HL-60 (cell line): ENCODE results near the gene TMEM132D.

Experiments used
- GABPA ChIP-seq: IDR thresholded peaks from 2 replicates; pipeline ENCODE4 v1.6.1; 2012; ENCODE audit warnings: low read depth
- POLR2AphosphoS5 ChIP-seq: IDR thresholded peaks from 2 replicates; pipeline ENCODE4 v1.6.1; 2012; ENCODE audit warnings: low read depth
- REST ChIP-seq: IDR thresholded peaks from 2 replicates; pipeline ENCODE4 v1.6.1; 2012; ENCODE audit warnings: low read depth; ENCODE audit not compliant: insufficient replicate concordance
- SPI1 ChIP-seq: IDR thresholded peaks from 2 replicates; pipeline ENCODE4 v1.6.1; 2012; ENCODE audit warnings: low read depth, mild to moderate bottlenecking, borderline replicate concordance
- TF ChIP-seq, protein P1 (sequence below): IDR thresholded peaks from one replicate; pipeline ENCODE4 v1.5.1; 2011; ENCODE audit warnings: low read length, control low read depth, inconsistent platforms; ENCODE audit not compliant: insufficient read depth

- TF ChIP-seq, protein P1, sequence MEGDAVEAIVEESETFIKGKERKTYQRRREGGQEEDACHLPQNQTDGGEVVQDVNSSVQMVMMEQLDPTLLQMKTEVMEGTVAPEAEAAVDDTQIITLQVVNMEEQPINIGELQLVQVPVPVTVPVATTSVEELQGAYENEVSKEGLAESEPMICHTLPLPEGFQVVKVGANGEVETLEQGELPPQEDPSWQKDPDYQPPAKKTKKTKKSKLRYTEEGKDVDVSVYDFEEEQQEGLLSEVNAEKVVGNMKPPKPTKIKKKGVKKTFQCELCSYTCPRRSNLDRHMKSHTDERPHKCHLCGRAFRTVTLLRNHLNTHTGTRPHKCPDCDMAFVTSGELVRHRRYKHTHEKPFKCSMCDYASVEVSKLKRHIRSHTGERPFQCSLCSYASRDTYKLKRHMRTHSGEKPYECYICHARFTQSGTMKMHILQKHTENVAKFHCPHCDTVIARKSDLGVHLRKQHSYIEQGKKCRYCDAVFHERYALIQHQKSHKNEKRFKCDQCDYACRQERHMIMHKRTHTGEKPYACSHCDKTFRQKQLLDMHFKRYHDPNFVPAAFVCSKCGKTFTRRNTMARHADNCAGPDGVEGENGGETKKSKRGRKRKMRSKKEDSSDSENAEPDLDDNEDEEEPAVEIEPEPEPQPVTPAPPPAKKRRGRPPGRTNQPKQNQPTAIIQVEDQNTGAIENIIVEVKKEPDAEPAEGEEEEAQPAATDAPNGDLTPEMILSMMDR = no peak
- TF ChIP-seq POLR2AphosphoS5 (no peak), REST (no peak), SPI1 (no peak), GABPA (no peak)
Observed at GRCh38 chr12:129696926-129697325, 206.9 kb downstream of the TMEM132D start.
